Islet of Langerhans (tissue), 1 donor: Measurements from ENCODE around the gene COL23A1.

ENCODE experiments used
- FAIRE-seq: peaks from one replicate; lab custom pipeline; 2011; peaks lifted over from hg19 to GRCh38; lab: Jason Lieb, UNC

Gene COL23A1

GRCh38 chr5:178421128-178421527, 169.1 kb downstream of the COL23A1 start:
- FAIRE-seq = no peak

GRCh38 chr5:178420354-178420781, 169.8 kb downstream of the COL23A1 start:
- FAIRE-seq = no peak

GRCh38 chr5:178419651-178420050, 170.5 kb downstream of the COL23A1 start:
- FAIRE-seq = no peak

- no peak for FAIRE-seq
Measured at GRCh38 chr5:178419196-178419595, 171.0 kb downstream of the COL23A1 start.

- no peak for FAIRE-seq
Measured at GRCh38 chr5:178418471-178419010, 171.7 kb downstream of the COL23A1 start.

GRCh38 chr5:178418031-178418430, 172.2 kb downstream of the COL23A1 start:
- FAIRE-seq = no peak

- no peak for FAIRE-seq
Measured at GRCh38 chr5:178417391-178417811, 172.8 kb downstream of the COL23A1 start.

- FAIRE-seq = no peak
Measured at GRCh38 chr5:178416919-178417318, 173.3 kb downstream of the COL23A1 start.

GRCh38 chr5:178416206-178416882, 173.8 kb downstream of the COL23A1 start:
- FAIRE-seq = no peak

GRCh38 chr5:178415353-178415752, 174.8 kb downstream of the COL23A1 start:
- FAIRE-seq = no peak

- FAIRE-seq = no peak
Measured at GRCh38 chr5:178413988-178414387, 176.2 kb downstream of the COL23A1 start.

GRCh38 chr5:178411083-178411482, 179.1 kb downstream of the COL23A1 start:
- no peak for FAIRE-seq

- FAIRE-seq = no peak
Measured at GRCh38 chr5:178407646-178408045, 182.5 kb downstream of the COL23A1 start.

GRCh38 chr5:178404987-178405386, 185.2 kb downstream of the COL23A1 start:
- FAIRE-seq = no peak

GRCh38 chr5:178403956-178404600, 186.1 kb downstream of the COL23A1 start:
- no peak for FAIRE-seq

- FAIRE-seq = no peak
Measured at GRCh38 chr5:178403351-178403750, 186.8 kb downstream of the COL23A1 start.

GRCh38 chr5:178399701-178400095, 190.5 kb downstream of the COL23A1 start:
- no peak for FAIRE-seq

- no peak for FAIRE-seq
Measured at GRCh38 chr5:178398901-178399700, 191.1 kb downstream of the COL23A1 start.

- FAIRE-seq = no peak
Measured at GRCh38 chr5:178396796-178397720, 193.1 kb downstream of the COL23A1 start.

- no peak for FAIRE-seq
Measured at GRCh38 chr5:178394074-178394473, 196.1 kb downstream of the COL23A1 start.

GRCh38 chr5:178392931-178393394, 197.2 kb downstream of the COL23A1 start:
- FAIRE-seq = no peak

- FAIRE-seq = no peak
Measured at GRCh38 chr5:178392386-178392785, 197.8 kb downstream of the COL23A1 start.
